ENCODE measurements around the gene SLC24A4. TPM values are rescaled to one million over a fixed set of nuclear protein-coding genes. Genes with fewer than 3 reads are reported as not detected.

The SLC24A4 gene
- total and polyA plus RNA-seq, 2 donors (not counting 3 experiments of a cell fraction or from before 2014, with no cell fraction given) = 0.07 to 0.08 TPM

DNA sequence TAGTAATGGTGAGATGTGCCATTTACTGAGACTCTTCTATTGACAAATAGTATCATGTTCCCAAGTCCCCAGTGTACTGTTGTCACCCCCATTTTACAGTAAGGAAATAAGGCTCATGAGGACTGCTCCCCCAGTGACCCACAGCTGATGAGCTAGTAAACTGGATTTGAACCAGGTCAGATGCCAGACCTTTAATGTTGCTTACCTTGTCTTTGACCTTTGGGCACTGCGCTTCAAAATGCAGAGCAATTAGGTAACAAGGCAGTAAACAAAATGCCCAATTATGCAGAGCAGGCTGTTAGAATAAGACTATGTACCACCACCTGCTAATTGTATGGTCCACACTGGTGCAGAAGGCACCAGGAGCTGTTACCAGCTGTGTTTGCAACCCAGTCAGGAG lies 152.1 kb downstream of the SLC24A4 start:
- Histone ChIP-seq H3K9me1 (replicated peaks; ENCODE audit: control insufficient read depth, extremely low read depth, insufficient read depth, low read length) (no peaks in the 10 kb centered on the region), H3K4me1 (ENCODE audit: control insufficient read depth, extremely low read depth, insufficient read depth, low read length) (no peaks in the 10 kb centered on the region), H4K20me1 (replicated peaks; ENCODE audit: control insufficient read depth, extremely low read depth, insufficient read depth, low read length) (no peaks in the 10 kb centered on the region), H3K9ac (replicated peaks; ENCODE audit: extremely low read depth, insufficient read depth, low read length) (no peak overlapping the region), H3K27ac (ENCODE audit: insufficient read depth, low read depth, low read length) (no peak overlapping the region), H3K79me2 (ENCODE audit: control insufficient read depth, insufficient read depth, low read length) (no peaks in the 10 kb centered on the region), H3K36me3 (ENCODE audit: control insufficient read depth in 2 of 2, extremely low read depth in 1 of 2, insufficient read depth in 2 of 2, low read length in 2 of 2) (no peaks in the 10 kb centered on the region), H3K4me3 (replicated peaks in 1 of 3; ENCODE audit: insufficient read depth in 1 of 3, low read depth in 1 of 3, low read length in 3 of 3) (no peak overlapping the region), H3K9me3 (replicated peaks; ENCODE audit: control insufficient read depth, insufficient read depth, low read length) (no peaks in the 10 kb centered on the region), H3K27me3 (ENCODE audit: control insufficient read depth in 2 of 2, insufficient read depth in 2 of 2, low read length in 2 of 2) (peaks cover 2 to 5% of the 10 kb centered on the region in 2 experiments), H2AFZ (ENCODE audit: low read depth, low read length) (no peak overlapping the region), H3K4me2 (ENCODE audit: insufficient read depth, low read length) (no peak overlapping the region)
- ChIA-PET CTCF (no interaction called here), POLR2A (no interaction called here)
- no peak for TF ChIP-seq POLR2A (IDR thresholded peaks at IDR 0.05; ENCODE audit: low read depth, low read length)
- no peak for TF ChIP-seq MAX (IDR thresholded peaks at IDR 0.05; ENCODE audit: insufficient read depth, insufficient read length)
- no peak for TF ChIP-seq JUN (IDR thresholded peaks at IDR 0.05; ENCODE audit: borderline replicate concordance, insufficient read depth, insufficient read length, low read depth)
- no peak for TF ChIP-seq MYC (IDR thresholded peaks at IDR 0.05; ENCODE audit: low read depth, low read length)
- no peak for TF ChIP-seq EZH2 (IDR thresholded peaks at IDR 0.05; ENCODE audit: borderline replicate concordance, low read depth, low read length, severe bottlenecking)
- TF ChIP-seq GATA2 (IDR thresholded peaks at IDR 0.05; ENCODE audit: insufficient read depth, insufficient read length, low read depth, low read length) = no peak
- no peak for TF ChIP-seq FOS (IDR thresholded peaks at IDR 0.05; ENCODE audit: borderline replicate concordance, insufficient read depth, low read length)
- TF ChIP-seq POLR2AphosphoS5 (IDR thresholded peaks at IDR 0.05; ENCODE audit: insufficient read depth, low read depth, low read length) = no peak
- FAIRE-seq (no peak), DNase-seq (ENCODE audit: low read depth, low spot score) (no peak)
- intact Hi-C loops (cut with micrococcal nuclease) = no loop called here
- dilution Hi-C loops (cut with MboI; ENCODE audit: extremely low pct_ligation_motif_present, low sequenced_read_pairs) = no loop called here
- BruUV-seq (replicated peaks) = no TSS peak

Measured in endothelial cell of umbilical vein (primary cell).